ENCODE data around the gene LILRB3. TPM values are rescaled to one million over a fixed set of nuclear protein-coding genes. Genes with fewer than 3 reads are reported as not detected.

Gene LILRB3
- total RNA-seq, 1 donor from 2014 or later = not detected

- Mint-ChIP-seq H3K27ac (ENCODE audit: unreplicated experiment) (peak overlapping the region; percentile 70), H3K9me3 (ENCODE audit: unreplicated experiment) (no peaks in the 10 kb centered on the region), H3K36me3 (ENCODE audit: unreplicated experiment) (peaks cover 16% of the 10 kb centered on the region), H3K4me1 (ENCODE audit: unreplicated experiment) (peaks cover 41% of the 10 kb centered on the region), H3K4me3 (ENCODE audit: unreplicated experiment) (no peak overlapping the region), H3K27me3 (ENCODE audit: unreplicated experiment) (no peaks in the 10 kb centered on the region)
- no peak for DNase-seq (ENCODE audit: extremely low spot score, unreplicated experiment)
- no peak for TF ChIP-seq CTCF (IDR thresholded peaks at IDR 0.05)
These were observed 11.6 kb downstream of the LILRB3 start for GRCh38 chr19:54211235-54211634.

- H3K36me3 Mint-ChIP-seq (ENCODE audit: unreplicated experiment) = peaks cover 20% of the 10 kb centered on the region
- H3K27me3 Mint-ChIP-seq (ENCODE audit: unreplicated experiment) = no peaks in the 10 kb centered on the region
- no peaks in the 10 kb centered on the region for H3K9me3 Mint-ChIP-seq (ENCODE audit: unreplicated experiment)
- DNase-seq (ENCODE audit: extremely low spot score, unreplicated experiment) = peak; percentile 93
- peaks cover 48% of the 10 kb centered on the region for H3K4me1 Mint-ChIP-seq (ENCODE audit: unreplicated experiment)
- no peak overlapping the region for H3K4me3 Mint-ChIP-seq (ENCODE audit: unreplicated experiment)
- peak overlapping the region; percentile 68 for H3K27ac Mint-ChIP-seq (ENCODE audit: unreplicated experiment)
- no peak for TF ChIP-seq CTCF (IDR thresholded peaks at IDR 0.05)
These were observed 12.9 kb downstream of the LILRB3 start for GRCh38 chr19:54209811-54210494.

- Mint-ChIP-seq H3K4me1 (ENCODE audit: unreplicated experiment) (peaks cover 55% of the 10 kb centered on the region), H3K36me3 (ENCODE audit: unreplicated experiment) (peaks cover 27% of the 10 kb centered on the region), H3K9me3 (ENCODE audit: unreplicated experiment) (no peaks in the 10 kb centered on the region), H3K27ac (ENCODE audit: unreplicated experiment) (peak overlapping the region; percentile 68), H3K27me3 (ENCODE audit: unreplicated experiment) (no peaks in the 10 kb centered on the region), H3K4me3 (ENCODE audit: unreplicated experiment) (no peak overlapping the region)
- TF ChIP-seq CTCF (IDR thresholded peaks at IDR 0.05) = no peak
- no peak for DNase-seq (ENCODE audit: extremely low spot score, unreplicated experiment)
These were observed 13.6 kb downstream of the LILRB3 start for GRCh38 chr19:54209058-54209810.

- Mint-ChIP-seq H3K9me3 (ENCODE audit: unreplicated experiment) (no peaks in the 10 kb centered on the region), H3K4me3 (ENCODE audit: unreplicated experiment) (no peak overlapping the region), H3K36me3 (ENCODE audit: unreplicated experiment) (peaks cover 29% of the 10 kb centered on the region), H3K4me1 (ENCODE audit: unreplicated experiment) (peaks cover 58% of the 10 kb centered on the region), H3K27ac (ENCODE audit: unreplicated experiment) (peak overlapping the region; percentile 70), H3K27me3 (ENCODE audit: unreplicated experiment) (no peaks in the 10 kb centered on the region)
- no peak for DNase-seq (ENCODE audit: extremely low spot score, unreplicated experiment)
- TF ChIP-seq CTCF (IDR thresholded peaks at IDR 0.05) = no peak
These were observed 14.1 kb downstream of the LILRB3 start for GRCh38 chr19:54208784-54209057.

GRCh38 chr19:54207983-54208783 is 14.6 kb downstream of the LILRB3 start:
- peaks cover 62% of the 10 kb centered on the region for H3K4me1 Mint-ChIP-seq (ENCODE audit: unreplicated experiment)
- DNase-seq (ENCODE audit: extremely low spot score, unreplicated experiment) = no peak
- H3K36me3 Mint-ChIP-seq (ENCODE audit: unreplicated experiment) = peaks cover 33% of the 10 kb centered on the region
- H3K9me3 Mint-ChIP-seq (ENCODE audit: unreplicated experiment) = no peaks in the 10 kb centered on the region
- no peaks in the 10 kb centered on the region for H3K27me3 Mint-ChIP-seq (ENCODE audit: unreplicated experiment)
- H3K27ac Mint-ChIP-seq (ENCODE audit: unreplicated experiment) = peak overlapping the region; percentile 70
- TF ChIP-seq CTCF (IDR thresholded peaks at IDR 0.05) = no peak
- H3K4me3 Mint-ChIP-seq (ENCODE audit: unreplicated experiment) = no peak overlapping the region
